ENCODE results near the gene RABIF.
A peak's percentile ranks its signal among the peaks of the same experiment; 100 is the strongest.
"Not testable (repeated sequence)": the region's sequence is repeated elsewhere in the genome, so short reads cannot be mapped to it uniquely, and the experiment has no call there.

The RABIF gene

GRCh38 chr1:202834771-202835547 is 54.0 kb downstream of the RABIF start:
- peak in 1 of 2 donors; percentile 13 for DNase-seq (ENCODE audit: low read depth in 2 of 2)

DNA sequence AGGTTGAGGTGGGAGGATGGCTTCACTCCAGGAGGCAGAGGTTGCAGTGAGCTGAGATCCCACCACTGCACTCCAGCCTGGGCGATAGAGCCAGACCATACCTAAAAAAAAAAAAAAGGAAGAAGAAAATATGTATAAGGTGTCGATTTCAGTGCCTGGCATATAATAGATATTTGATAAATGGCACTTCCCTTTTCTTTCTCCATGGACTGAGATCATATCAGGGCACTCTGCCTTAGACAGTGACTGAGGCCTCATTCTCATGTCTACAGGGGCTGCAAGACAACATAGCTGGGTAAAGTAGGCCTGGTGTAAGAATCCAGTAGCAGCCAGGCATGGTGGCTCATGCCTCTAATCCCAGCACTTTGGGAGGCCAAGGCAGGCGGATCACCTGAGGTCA is 57.0 kb downstream of the RABIF start:
- no peak for DNase-seq (ENCODE audit: low read depth in 2 of 2)

GRCh38 chr1:202829223-202829622 is 59.7 kb downstream of the RABIF start:
- DNase-seq (ENCODE audit: low read depth in 2 of 2), result not testable (repeated sequence)
